Measurements from ENCODE around the gene CEP97.
"Not testable (repeated sequence)": the region's sequence is repeated elsewhere in the genome, so short reads cannot be mapped to it uniquely, and the experiment has no call there.

CEP97 gene

DNA sequence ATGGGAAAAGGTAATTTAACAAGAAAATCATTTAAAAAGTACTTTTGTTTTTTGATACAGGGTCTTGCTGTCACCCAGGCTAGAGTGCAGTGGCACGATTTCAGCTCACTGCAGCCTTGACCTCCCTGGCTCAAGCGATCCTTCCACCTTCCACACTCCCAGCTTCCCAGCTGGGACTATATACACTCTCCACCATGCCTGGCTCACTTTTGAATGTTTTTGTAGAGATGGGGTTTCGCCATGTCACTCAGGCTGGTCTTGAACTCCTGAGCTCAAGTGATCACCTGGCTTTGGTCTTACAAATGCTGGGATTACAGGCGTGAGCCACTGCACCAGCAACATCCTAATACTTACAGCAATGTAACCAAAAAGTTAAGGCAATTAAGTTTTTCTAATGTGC lies 43.9 kb upstream of the CEP97 start:
- Histone ChIP-seq H3K4me3 (no peak overlapping the region), H3K36me3 (ENCODE audit: insufficient read depth, low read length) (peaks cover 58% of the 10 kb centered on the region), H3K27ac (peak overlapping the region; percentile 66; the same call in 1 of the 2 replicates), H3K9ac (ENCODE audit: insufficient read length) (no peak overlapping the region), H3K9me3 (ENCODE audit: low read depth, low read length) (no peaks in the 10 kb centered on the region)
- DNase-seq (ENCODE audit: low read depth, low spot score), result no peak
- TF ChIP-seq FOXP2 (optimal IDR thresholded peaks at IDR 0.05; ENCODE audit: control extremely low read depth, extremely low read length, insufficient read depth) (no peak), EZH2 (IDR thresholded peaks at IDR 0.05) (no peak), POLR2AphosphoS5 (IDR thresholded peaks at IDR 0.05; ENCODE audit: borderline replicate concordance, low read depth, low read length) (no peak)

DNA sequence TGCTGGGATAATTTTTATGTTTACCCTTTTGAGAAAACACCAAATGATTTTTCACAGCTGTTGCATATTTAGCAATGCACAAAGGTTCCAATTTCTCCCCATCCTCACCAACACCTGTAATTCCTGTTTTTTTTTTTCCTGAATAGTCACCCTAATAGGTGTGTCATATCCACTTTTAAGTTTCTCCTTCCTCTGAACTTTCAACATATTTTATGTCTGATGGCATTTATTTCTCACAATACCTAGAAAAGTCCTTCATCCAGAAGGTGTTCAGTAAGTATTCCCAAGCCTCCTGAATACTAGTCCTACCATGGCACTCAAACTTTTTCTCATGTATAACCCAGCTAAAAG lies 39.4 kb upstream of the CEP97 start:
- TF ChIP-seq FOXP2 (optimal IDR thresholded peaks at IDR 0.05; ENCODE audit: control extremely low read depth, extremely low read length, insufficient read depth) (no peak), POLR2AphosphoS5 (IDR thresholded peaks at IDR 0.05; ENCODE audit: borderline replicate concordance, low read depth, low read length) (no peak), EZH2 (IDR thresholded peaks at IDR 0.05) (no peak)
- Histone ChIP-seq H3K36me3 (ENCODE audit: insufficient read depth, low read length) (peaks cover 63% of the 10 kb centered on the region), H3K4me3 (peak overlapping the region; percentile 99), H3K27ac (peak overlapping the region; percentile 95), H3K9me3 (ENCODE audit: low read depth, low read length) (no peaks in the 10 kb centered on the region), H3K9ac (ENCODE audit: insufficient read length) (peak overlapping the region; percentile 100)
- no peak for DNase-seq (ENCODE audit: low read depth, low spot score)

DNA sequence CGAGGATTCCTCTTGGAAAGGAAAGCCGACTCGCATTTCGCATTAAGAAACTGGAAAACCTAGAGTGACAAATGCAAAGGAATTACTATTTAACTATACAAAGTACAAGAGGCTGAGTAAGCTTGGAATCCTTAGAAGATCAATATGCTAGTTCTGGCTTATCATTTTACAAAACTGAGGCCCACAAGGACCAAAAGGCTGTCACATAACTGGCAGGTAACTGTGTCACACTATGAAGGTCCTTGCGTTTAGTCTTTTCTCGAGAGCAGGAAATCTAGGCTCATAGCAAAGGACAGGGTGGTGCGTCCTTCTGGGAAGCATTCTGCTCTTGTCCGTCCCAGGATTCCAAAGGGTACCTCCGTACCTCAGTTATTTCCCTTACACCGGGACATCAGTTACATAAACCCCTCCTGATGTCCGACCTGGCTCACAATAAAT lies 38.5 kb upstream of the CEP97 start:
- Histone ChIP-seq H3K9ac (ENCODE audit: insufficient read length) (peak overlapping the region; percentile 100), H3K9me3 (ENCODE audit: low read depth, low read length) (no peaks in the 10 kb centered on the region), H3K27ac (peak overlapping the region; percentile 95), H3K4me3 (peak overlapping the region; percentile 99), H3K36me3 (ENCODE audit: insufficient read depth, low read length) (peaks cover 54% of the 10 kb centered on the region)
- TF ChIP-seq FOXP2 (optimal IDR thresholded peaks at IDR 0.05; ENCODE audit: control extremely low read depth, extremely low read length, insufficient read depth) (no peak), EZH2 (IDR thresholded peaks at IDR 0.05) (no peak), POLR2AphosphoS5 (IDR thresholded peaks at IDR 0.05; ENCODE audit: borderline replicate concordance, low read depth, low read length) (no peak)
- DNase-seq (ENCODE audit: low read depth, low spot score), result no peak

DNA sequence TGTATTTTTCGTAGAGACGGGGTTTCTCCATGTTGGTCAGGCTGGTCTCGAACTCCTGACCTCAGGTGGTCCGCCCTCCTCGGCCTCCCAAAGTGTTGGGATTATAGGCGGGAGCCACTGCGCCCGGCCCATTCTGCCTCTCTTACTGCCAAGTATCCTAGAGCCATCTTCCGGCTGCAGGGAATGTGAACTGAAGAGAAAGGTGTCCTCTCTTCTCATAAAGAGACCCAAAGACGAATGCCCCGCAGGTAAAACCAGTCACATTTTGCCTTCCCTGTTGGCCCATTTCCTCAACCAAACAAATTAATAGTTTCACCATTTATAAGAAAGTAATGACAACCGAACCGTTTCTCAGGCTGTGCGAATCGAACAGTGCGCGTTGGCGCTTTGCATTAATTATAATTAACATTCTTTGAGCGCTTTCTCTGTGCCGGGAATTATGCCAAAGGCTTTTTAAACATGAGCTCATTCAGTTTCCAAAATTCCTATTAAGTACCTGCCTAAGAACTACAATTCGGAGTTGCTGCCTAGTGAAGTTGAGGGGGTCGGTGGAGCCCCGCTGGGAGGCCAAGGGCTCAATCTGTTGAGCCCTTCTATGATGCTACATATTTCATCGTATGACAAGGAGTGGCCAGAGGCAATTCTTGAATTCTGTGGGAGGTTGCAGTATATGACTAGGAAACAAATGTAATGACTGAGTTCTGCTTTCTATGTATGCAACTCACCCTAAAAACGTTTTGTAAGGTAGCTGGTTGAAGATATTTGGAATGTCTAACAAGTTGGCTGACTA lies 37.1 kb upstream of the CEP97 start:
- DNase-seq (ENCODE audit: low read depth, low spot score), result no peak
- Histone ChIP-seq H3K4me3 (peak overlapping the region; percentile 99), H3K27ac (peak overlapping the region; percentile 95), H3K9me3 (ENCODE audit: low read depth, low read length) (no peaks in the 10 kb centered on the region), H3K9ac (ENCODE audit: insufficient read length) (peak overlapping the region; percentile 79), H3K36me3 (ENCODE audit: insufficient read depth, low read length) (peaks cover 40% of the 10 kb centered on the region)
- TF ChIP-seq POLR2AphosphoS5 (IDR thresholded peaks at IDR 0.05; ENCODE audit: borderline replicate concordance, low read depth, low read length) (no peak), FOXP2 (optimal IDR thresholded peaks at IDR 0.05; ENCODE audit: control extremely low read depth, extremely low read length, insufficient read depth) (no peak), EZH2 (IDR thresholded peaks at IDR 0.05) (no peak)

DNA sequence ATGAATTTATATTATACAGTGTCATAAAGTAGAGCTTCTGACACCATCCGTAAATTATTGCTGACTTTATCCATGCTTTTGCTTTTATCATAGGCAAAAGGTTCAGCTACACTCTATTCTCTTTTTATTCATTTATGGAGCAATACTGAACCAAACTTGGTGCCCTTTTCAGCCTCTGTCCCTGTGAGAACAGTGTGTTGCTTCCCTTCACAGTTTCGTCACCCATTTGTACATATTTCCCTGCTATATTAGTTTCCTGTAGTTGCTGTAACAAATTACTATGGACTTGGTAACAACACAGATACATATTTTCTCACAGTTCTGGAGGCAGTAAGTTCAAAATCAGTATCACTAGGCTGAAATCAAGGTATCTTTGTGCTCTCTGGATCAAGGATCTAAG lies 35.1 kb upstream of the CEP97 start:
- DNase-seq (ENCODE audit: low read depth, low spot score), result no peak
- Histone ChIP-seq H3K9me3 (ENCODE audit: low read depth, low read length) (no peaks in the 10 kb centered on the region), H3K9ac (ENCODE audit: insufficient read length) (no peak overlapping the region), H3K4me3 (no peak overlapping the region), H3K27ac (no peak overlapping the region), H3K36me3 (ENCODE audit: insufficient read depth, low read length) (peaks cover 20% of the 10 kb centered on the region)
- TF ChIP-seq POLR2AphosphoS5 (IDR thresholded peaks at IDR 0.05; ENCODE audit: borderline replicate concordance, low read depth, low read length), result no peak
- TF ChIP-seq FOXP2 (optimal IDR thresholded peaks at IDR 0.05; ENCODE audit: control extremely low read depth, extremely low read length, insufficient read depth), result no peak
- TF ChIP-seq EZH2 (IDR thresholded peaks at IDR 0.05), result no peak

DNA sequence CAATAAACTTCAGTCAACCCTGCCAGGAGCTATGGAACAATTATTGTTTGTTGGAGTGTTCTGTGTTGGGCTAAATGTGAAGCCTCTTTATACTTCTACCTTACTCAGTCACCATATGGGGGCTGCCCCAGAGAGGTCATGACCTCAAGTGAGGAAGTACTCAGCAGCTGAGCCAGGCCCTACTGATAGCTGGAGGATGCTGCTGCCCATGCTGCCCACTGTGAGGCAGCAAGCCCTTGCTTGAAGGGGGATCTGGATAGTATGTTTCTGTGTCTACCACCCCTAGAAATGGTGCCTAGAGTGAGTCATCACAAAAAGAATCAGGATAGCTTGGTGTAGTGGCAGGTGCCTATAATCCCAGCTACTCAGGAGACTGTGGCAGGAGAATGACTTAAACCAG lies 33.4 kb upstream of the CEP97 start:
- Histone ChIP-seq H3K4me3 (no peak overlapping the region), H3K27ac (no peak overlapping the region), H3K9me3 (ENCODE audit: low read depth, low read length) (no peaks in the 10 kb centered on the region), H3K36me3 (ENCODE audit: insufficient read depth, low read length) (peaks cover 3% of the 10 kb centered on the region), H3K9ac (ENCODE audit: insufficient read length) (no peak overlapping the region)
- no peak for TF ChIP-seq POLR2AphosphoS5 (IDR thresholded peaks at IDR 0.05; ENCODE audit: borderline replicate concordance, low read depth, low read length)
- no peak for TF ChIP-seq FOXP2 (optimal IDR thresholded peaks at IDR 0.05; ENCODE audit: control extremely low read depth, extremely low read length, insufficient read depth)
- TF ChIP-seq EZH2 (IDR thresholded peaks at IDR 0.05), result no peak
- no peak for DNase-seq (ENCODE audit: low read depth, low spot score)

DNA sequence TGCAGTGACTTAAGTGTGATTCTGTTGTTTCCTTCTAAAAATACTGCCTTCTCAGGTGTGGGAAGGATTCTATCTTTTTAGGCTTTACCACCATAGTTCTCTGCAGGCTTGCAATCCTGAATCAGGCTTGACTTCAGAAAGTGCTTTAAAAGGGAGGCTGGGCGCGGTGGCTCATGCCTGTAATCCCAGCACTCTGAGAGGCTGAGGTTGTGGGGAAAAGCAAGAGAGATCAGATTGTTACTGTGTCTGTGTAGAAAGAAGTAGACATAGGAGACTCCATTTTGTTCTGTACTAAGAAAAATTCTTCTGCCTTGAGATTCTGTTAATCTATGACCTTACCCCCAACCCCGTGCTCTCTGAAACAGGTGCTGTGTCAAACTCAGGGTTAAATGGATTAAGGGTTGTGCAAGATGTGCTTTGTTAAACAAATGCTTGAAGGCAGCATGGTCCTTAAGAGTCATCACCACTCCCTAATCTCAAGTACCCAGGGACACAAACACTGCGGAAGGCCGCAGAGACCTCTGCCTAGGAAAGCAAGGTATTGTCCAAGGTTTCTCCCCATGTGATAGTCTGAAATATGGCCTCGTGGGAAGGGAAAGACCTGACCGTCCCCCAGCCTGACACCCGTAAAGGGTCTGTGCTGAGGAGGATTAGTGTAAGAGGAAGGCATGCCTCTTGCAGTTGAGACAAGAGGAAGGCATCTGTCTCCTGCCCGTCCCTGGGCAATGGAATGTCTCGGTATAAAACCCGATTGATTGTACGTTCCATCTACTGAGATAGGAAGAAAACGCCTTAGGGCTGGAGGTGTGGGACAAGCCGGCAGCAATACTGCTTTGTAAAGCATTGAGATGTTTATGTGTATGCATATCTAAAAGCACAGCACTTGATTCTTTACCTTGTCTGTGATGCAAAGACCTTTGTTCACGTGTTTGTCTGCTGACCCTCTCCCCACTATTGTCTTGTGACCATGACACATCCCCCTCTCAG lies 32.4 kb upstream of the CEP97 start:
- not testable (repeated sequence) for H3K36me3 ChIP-seq (ENCODE audit: insufficient read depth, low read length); DNase-seq (ENCODE audit: low read depth, low spot score); H3K4me3 ChIP-seq; H3K9me3 ChIP-seq (ENCODE audit: low read depth, low read length); H3K27ac ChIP-seq; H3K9ac ChIP-seq (ENCODE audit: insufficient read length)

DNA sequence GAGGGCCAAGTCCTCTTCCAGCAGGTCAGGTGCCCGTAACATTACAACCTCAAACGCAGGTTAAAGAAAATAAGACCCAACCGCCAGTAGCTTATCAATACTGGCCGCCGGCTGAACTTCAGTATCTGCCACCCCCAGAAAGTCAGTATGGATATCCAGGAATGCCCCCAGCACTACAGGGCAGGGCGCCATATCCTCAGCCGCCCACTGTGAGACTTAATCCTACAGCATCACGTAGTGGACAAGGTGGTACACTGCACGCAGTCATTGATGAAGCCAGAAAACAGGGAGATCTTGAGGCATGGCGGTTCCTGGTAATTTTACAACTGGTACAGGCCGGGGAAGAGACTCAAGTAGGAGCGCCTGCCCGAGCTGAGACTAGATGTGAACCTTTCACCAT lies 30.9 kb upstream of the CEP97 start:
- not testable (repeated sequence) for DNase-seq (ENCODE audit: low read depth, low spot score); H3K4me3 ChIP-seq; H3K9me3 ChIP-seq (ENCODE audit: low read depth, low read length); H3K27ac ChIP-seq; H3K9ac ChIP-seq (ENCODE audit: insufficient read length); H3K36me3 ChIP-seq (ENCODE audit: insufficient read depth, low read length)

DNA sequence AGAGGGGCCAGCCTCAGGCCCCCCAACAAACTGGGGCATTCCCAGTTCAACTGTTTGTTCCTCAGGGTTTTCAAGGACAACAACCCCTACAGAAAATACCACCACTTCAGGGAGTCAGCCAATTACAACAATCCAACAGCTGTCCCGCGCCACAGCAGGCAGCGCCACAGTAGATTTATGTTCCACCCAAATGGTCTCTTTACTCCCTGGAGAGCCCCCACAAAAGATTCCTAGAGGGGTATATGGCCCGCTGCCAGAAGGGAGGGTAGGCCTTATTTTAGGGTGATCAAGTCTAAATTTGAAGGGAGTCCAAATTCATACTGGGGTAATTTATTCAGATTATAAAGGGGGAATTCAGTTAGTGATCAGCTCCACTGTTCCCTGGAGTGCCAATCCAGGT lies 29.6 kb upstream of the CEP97 start:
- not testable (repeated sequence) for DNase-seq (ENCODE audit: low read depth, low spot score); H3K9ac ChIP-seq (ENCODE audit: insufficient read length); H3K9me3 ChIP-seq (ENCODE audit: low read depth, low read length); H3K36me3 ChIP-seq (ENCODE audit: insufficient read depth, low read length); H3K4me3 ChIP-seq; H3K27ac ChIP-seq

Measured in SK-N-MC (cell line).